GM12865 (cell line): ENCODE measurements around the gene TARBP1.

Experiments used
- DNase-seq: peaks from one replicate; pipeline ENCODE4 v3.0.0; 2010; ENCODE audit warnings: low read depth
- H3K4me3 ChIP-seq: 2 replicates; pipeline ENCODE4 v1.5.1; 2011; ENCODE audit warnings: mild to moderate bottlenecking, low read depth, low read length, control low read depth
- CTCF ChIP-seq: IDR thresholded peaks from 2 replicates; pipeline ENCODE4 v1.5.1; 2011; ENCODE audit warnings: low read length, control low read depth, low read depth, inconsistent platforms; ENCODE audit not compliant: insufficient read depth; ENCODE audit errors: missing control alignments

Gene TARBP1

GRCh38 chr1:234473118-234473517, 5.9 kb downstream of the TARBP1 start:
- no peak for TF ChIP-seq CTCF
- DNase-seq, result peak; percentile 50
- H3K4me3 ChIP-seq, result peak overlapping the region; percentile 22; the same call in 1 of the 2 replicates

GRCh38 chr1:234469376-234469775, 9.6 kb downstream of the TARBP1 start:
- DNase-seq, result no peak
- H3K4me3 ChIP-seq, result no peak overlapping the region
- TF ChIP-seq CTCF, result no peak

- no peak for TF ChIP-seq CTCF
- no peak overlapping the region for H3K4me3 ChIP-seq
- DNase-seq, result no peak
These were observed 10.4 kb downstream of the TARBP1 start for GRCh38 chr1:234468580-234468979.

- DNase-seq, result no peak
- no peak for TF ChIP-seq CTCF
These were observed 11.2 kb downstream of the TARBP1 start for GRCh38 chr1:234467821-234468220.

GRCh38 chr1:234466945-234467344, 12.0 kb downstream of the TARBP1 start:
- no peak for TF ChIP-seq CTCF
- DNase-seq, result no peak
- no peak overlapping the region for H3K4me3 ChIP-seq

More at GRCh38 chr1:234467821-234468220, 11.2 kb downstream of the TARBP1 start:
- H3K4me3 ChIP-seq, result no peak overlapping the region

- no peak overlapping the region for H3K4me3 ChIP-seq
- no peak for DNase-seq
- no peak for TF ChIP-seq CTCF
These were observed 15.2 kb downstream of the TARBP1 start for GRCh38 chr1:234463749-234464148.

GRCh38 chr1:234460652-234461051, 18.3 kb downstream of the TARBP1 start:
- no peak for DNase-seq
- no peak for TF ChIP-seq CTCF
- no peak overlapping the region for H3K4me3 ChIP-seq
